Loucy (cell line): Measurements from ENCODE around the gene RTF1.

ENCODE experiments used
- H2AFZ ChIP-seq: fragments of 200-600 bp; sonication (generic); 2 replicates; pipeline ENCODE4 v1.6.0; 2016; ENCODE audit warnings: antibody characterized with exemption, mild to moderate bottlenecking, low read length, moderate library complexity
- H3F3A ChIP-seq: fragments of 200-600 bp; 2 replicates; pipeline ENCODE4 v1.6.0; 2016; ENCODE audit warnings: antibody characterized with exemption, low read depth, mild to moderate bottlenecking
- H3K27me3 ChIP-seq: fragments of 200-600 bp; sonication (generic); 2 replicates; pipeline ENCODE4 v1.6.1; 2014; ENCODE audit warnings: low read length, mild to moderate bottlenecking; ENCODE audit not compliant: insufficient read depth, poor library complexity, severe bottlenecking
- H3K36me3 ChIP-seq: fragments of 200-600 bp; sonication (generic); 2 replicates; pipeline ENCODE4 v1.6.1; 2016; ENCODE audit warnings: low read length; ENCODE audit not compliant: insufficient read depth
- H3K4me1 ChIP-seq: fragments of 200-600 bp; sonication (generic); 2 replicates; pipeline ENCODE4 v1.5.1; 2014; ENCODE audit warnings: low read length, mild to moderate bottlenecking; ENCODE audit not compliant: insufficient read depth, poor library complexity, severe bottlenecking
- H3K4me2 ChIP-seq: fragments of 200-600 bp; sonication (generic); 2 replicates; pipeline ENCODE4 v1.6.0; 2014; ENCODE audit warnings: antibody characterized with exemption, low read length, low read depth, mild to moderate bottlenecking; ENCODE audit not compliant: poor library complexity, severe bottlenecking
- H3K4me3 ChIP-seq: fragments of 200-600 bp; sonication (generic); 2 replicates; pipeline ENCODE4 v1.5.1; 2014; ENCODE audit warnings: low read length, mild to moderate bottlenecking, mixed read lengths; ENCODE audit not compliant: poor library complexity, severe bottlenecking
- H3K79me2 ChIP-seq: fragments of 200-600 bp; sonication (generic); 2 replicates; pipeline ENCODE4 v1.6.1; 2014; ENCODE audit warnings: low read length; ENCODE audit not compliant: insufficient read depth
- H3K9ac ChIP-seq: fragments of 200-600 bp; sonication (generic); 2 replicates; pipeline ENCODE4 v1.6.0; 2014; ENCODE audit warnings: mild to moderate bottlenecking, low read depth, low read length, moderate library complexity; ENCODE audit not compliant: poor library complexity, severe bottlenecking
- H3K9me2 ChIP-seq: fragments of 200-600 bp; sonication (generic); replicated peaks from 2 replicates; pipeline ENCODE4 v1.6.1; 2016; ENCODE audit warnings: low read depth, low read length, mixed read lengths
- H3K9me3 ChIP-seq: fragments of 200-600 bp; sonication (generic); 2 replicates; pipeline ENCODE4 v1.6.1; 2014; ENCODE audit warnings: mild to moderate bottlenecking, antibody characterized with exemption, low read length, low read depth; ENCODE audit not compliant: insufficient read depth
- H4K20me1 ChIP-seq: fragments of 200-600 bp; sonication (generic); 2 replicates; pipeline ENCODE4 v1.6.0; 2014; ENCODE audit warnings: antibody characterized with exemption, low read length, mild to moderate bottlenecking; ENCODE audit not compliant: insufficient read depth, poor library complexity, severe bottlenecking
- EZH2phosphoT487 ChIP-seq: fragments of 200-600 bp; IDR thresholded peaks from 2 replicates; pipeline ENCODE4 v1.6.1; 2018; ENCODE audit warnings: antibody characterized with exemption, mild to moderate bottlenecking, moderate library complexity, borderline replicate concordance
- TF ChIP-seq, protein P1 (sequence below): fragments of 200-600 bp; sonication (generic); conservative IDR thresholded peaks from 2 replicates; pipeline ENCODE4 v1.5.1; 2014; ENCODE audit warnings: mild to moderate bottlenecking, antibody characterized with exemption, low read length

The RTF1 gene

DNA sequence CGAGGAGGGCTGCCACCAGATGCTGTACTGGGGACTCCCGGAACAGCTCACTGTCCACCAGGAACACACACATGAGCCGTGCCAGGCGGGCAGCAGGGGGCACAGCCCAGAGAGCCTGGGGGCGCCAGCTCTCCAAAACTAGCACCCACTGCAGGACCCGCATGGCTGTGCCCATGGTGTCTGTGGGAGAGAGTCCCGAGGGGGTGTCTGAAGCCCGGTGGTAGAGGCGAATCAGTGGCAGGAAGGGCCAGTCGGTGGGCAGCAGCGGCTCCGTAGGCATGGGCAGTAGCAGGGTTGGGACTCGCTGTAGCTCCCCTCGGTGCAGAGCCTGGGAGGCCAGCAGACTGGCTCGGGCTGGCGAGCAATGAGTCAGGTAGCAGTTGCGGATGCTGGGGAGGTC is 103.7 kb downstream of the RTF1 start:
- Histone ChIP-seq H3K4me1 (no peaks in the 10 kb centered on the region), H3K4me3 (no peak overlapping the region), H3K9ac (no peak overlapping the region), H3F3A (no peaks in the 10 kb centered on the region), H3K9me2 (no peaks in the 10 kb centered on the region), H3K79me2 (no peaks in the 10 kb centered on the region), H3K36me3 (no peaks in the 10 kb centered on the region), H3K27me3 (no peaks in the 10 kb centered on the region), H3K9me3 (no peaks in the 10 kb centered on the region), H2AFZ (no peak overlapping the region), H4K20me1 (no peaks in the 10 kb centered on the region), H3K4me2 (no peak overlapping the region)
- TF ChIP-seq, protein P1, sequence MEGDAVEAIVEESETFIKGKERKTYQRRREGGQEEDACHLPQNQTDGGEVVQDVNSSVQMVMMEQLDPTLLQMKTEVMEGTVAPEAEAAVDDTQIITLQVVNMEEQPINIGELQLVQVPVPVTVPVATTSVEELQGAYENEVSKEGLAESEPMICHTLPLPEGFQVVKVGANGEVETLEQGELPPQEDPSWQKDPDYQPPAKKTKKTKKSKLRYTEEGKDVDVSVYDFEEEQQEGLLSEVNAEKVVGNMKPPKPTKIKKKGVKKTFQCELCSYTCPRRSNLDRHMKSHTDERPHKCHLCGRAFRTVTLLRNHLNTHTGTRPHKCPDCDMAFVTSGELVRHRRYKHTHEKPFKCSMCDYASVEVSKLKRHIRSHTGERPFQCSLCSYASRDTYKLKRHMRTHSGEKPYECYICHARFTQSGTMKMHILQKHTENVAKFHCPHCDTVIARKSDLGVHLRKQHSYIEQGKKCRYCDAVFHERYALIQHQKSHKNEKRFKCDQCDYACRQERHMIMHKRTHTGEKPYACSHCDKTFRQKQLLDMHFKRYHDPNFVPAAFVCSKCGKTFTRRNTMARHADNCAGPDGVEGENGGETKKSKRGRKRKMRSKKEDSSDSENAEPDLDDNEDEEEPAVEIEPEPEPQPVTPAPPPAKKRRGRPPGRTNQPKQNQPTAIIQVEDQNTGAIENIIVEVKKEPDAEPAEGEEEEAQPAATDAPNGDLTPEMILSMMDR, result no peak
- no peak for TF ChIP-seq EZH2phosphoT487

DNA sequence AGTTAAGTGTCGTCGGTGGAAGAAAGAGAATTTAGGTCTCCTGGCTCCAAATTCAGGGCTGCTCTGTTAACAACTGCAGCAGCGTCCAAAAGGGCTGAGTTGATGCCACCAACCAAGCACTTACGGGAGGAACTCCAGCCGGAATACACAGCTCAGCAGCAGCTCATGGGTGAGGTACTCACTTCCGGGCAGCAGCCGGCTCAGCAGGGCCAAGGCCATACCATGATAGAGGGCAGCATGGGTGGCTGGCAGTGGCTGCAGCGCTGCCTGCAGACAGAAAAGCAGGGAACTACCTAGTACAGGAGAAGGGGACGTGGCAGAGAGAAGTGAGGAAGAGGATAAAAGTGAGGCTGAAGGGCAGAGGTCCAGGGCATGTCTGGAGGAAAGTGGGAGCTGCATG is 104.7 kb downstream of the RTF1 start:
- no peak overlapping the region for H2AFZ ChIP-seq
- H3K36me3 ChIP-seq, result peaks cover 1% of the 10 kb centered on the region; the same call in 1 of the 2 replicates
- H4K20me1 ChIP-seq, result no peaks in the 10 kb centered on the region
- no peaks in the 10 kb centered on the region for H3K27me3 ChIP-seq
- TF ChIP-seq, protein P1, result no peak
- no peak for TF ChIP-seq EZH2phosphoT487
- H3F3A ChIP-seq, result no peaks in the 10 kb centered on the region
- no peaks in the 10 kb centered on the region for H3K4me1 ChIP-seq
- no peak overlapping the region for H3K4me2 ChIP-seq
- no peaks in the 10 kb centered on the region for H3K9me3 ChIP-seq
- no peak overlapping the region for H3K9ac ChIP-seq
- no peaks in the 10 kb centered on the region for H3K79me2 ChIP-seq
- H3K4me3 ChIP-seq, result no peak overlapping the region
- no peaks in the 10 kb centered on the region for H3K9me2 ChIP-seq

DNA sequence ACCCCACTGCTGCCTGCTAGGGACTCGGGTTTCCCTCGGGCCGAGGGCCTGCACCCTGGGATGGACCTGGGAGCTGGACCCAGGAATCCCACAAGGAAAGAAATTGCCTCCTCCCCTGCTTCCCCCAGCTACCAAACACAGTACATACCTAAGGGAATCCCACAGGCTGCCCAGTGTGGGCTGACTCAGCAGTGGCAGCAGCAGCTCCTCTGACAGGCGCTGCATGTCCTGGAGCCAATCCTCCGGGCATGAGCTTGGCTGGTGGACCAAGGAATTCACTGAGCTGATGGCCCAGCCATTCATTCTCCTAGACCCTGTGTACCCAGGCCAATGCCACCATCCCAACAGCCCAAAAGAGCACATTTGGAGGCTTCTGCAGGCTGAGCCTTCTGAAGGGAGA is 106.2 kb downstream of the RTF1 start:
- no peaks in the 10 kb centered on the region for H3K9me2 ChIP-seq
- no peaks in the 10 kb centered on the region for H3K4me1 ChIP-seq
- no peak overlapping the region for H2AFZ ChIP-seq
- no peaks in the 10 kb centered on the region for H3K27me3 ChIP-seq
- H3K4me2 ChIP-seq, result no peak overlapping the region
- peaks cover 6% of the 10 kb centered on the region; the same call in 1 of the 2 replicates for H3K36me3 ChIP-seq
- no peaks in the 10 kb centered on the region for H3K79me2 ChIP-seq
- H4K20me1 ChIP-seq, result no peaks in the 10 kb centered on the region
- H3K9me3 ChIP-seq, result no peaks in the 10 kb centered on the region
- H3K4me3 ChIP-seq, result no peak overlapping the region
- no peaks in the 10 kb centered on the region for H3F3A ChIP-seq
- TF ChIP-seq, protein P1, result no peak
- TF ChIP-seq EZH2phosphoT487, result no peak
- H3K9ac ChIP-seq, result no peak overlapping the region
